Fibroblast of pulmonary artery (primary cell): ENCODE measurements around the gene TENM4.

Source experiments
- DNase-seq: peaks from one replicate; pipeline ENCODE4 v3.0.0-alpha.2; 2010; ENCODE audit warnings: low read depth
- H3K4me3 ChIP-seq: replicated peaks from 2 replicates; pipeline ENCODE4 v1.5.1; 2011; ENCODE audit warnings: low read depth, mild to moderate bottlenecking, control low read depth, low read length, moderate library complexity
- CTCF ChIP-seq: IDR thresholded peaks from 2 replicates; pipeline ENCODE4 v1.5.1; 2011; ENCODE audit warnings: mild to moderate bottlenecking, control low read depth, low read length, inconsistent platforms; ENCODE audit errors: missing control alignments

The TENM4 gene

DNA sequence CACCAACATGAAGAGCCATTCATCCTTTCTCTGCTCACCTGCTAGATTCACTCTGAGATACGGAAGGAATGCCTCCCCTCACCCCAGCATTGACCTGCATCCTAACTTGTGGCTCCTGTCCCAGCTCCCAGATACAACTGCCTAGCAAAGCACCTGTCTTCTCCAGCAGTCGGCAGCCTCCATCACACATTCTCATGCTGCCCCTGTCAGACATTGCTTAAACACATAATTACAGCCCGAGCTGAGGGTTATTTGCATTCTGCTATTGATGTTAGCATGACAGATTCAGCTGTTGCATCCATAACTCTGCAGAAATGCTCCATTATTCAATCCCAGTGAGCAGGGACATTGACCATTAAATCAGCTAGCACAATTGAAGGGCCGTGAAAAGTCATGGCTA is 681.8 kb downstream of the TENM4 start:
- no peak for TF ChIP-seq CTCF
- DNase-seq: no peak
- H3K4me3 ChIP-seq: no peak overlapping the region

DNA sequence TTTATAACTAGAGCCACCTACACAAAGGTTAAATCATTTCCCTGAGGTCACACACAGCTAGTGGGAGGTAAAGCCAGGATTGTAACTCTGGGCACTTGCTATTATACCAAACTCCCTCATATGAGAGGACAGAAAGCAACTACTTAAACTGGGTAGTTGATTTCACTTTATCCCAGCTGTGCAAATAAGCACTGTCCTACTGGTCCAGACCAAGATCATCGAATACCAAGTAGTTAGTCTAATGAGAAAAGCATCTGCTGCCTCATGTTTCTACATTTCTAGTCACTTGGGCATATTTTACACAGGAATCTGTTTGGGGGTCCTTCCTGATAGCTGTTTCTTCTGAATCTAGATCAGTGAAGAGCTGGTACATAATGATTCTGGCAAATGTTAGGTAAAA is 687.5 kb downstream of the TENM4 start:
- no peak for DNase-seq
- TF ChIP-seq CTCF: no peak
- H3K4me3 ChIP-seq: no peak overlapping the region

DNA sequence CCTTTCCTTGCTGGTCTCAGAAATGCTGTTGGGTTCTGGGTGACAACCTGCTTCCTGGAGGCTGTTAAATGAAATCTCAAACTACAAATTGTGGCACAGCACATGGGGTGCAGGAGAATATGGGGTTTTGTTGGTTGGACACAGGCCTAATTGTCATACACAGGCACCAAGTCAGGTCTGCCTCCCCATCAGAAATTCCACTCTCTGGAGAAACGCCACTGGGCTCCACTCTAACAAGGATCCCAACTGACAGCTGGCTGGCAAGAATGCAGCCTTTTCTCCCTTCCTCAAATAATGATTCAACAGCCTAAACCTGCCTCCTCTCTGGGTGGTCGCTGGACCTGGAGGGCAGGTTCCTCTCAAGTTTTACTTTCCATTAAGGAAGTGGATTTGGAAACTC is 688.3 kb downstream of the TENM4 start:
- no peak overlapping the region for H3K4me3 ChIP-seq
- TF ChIP-seq CTCF: no peak
- DNase-seq: no peak

DNA sequence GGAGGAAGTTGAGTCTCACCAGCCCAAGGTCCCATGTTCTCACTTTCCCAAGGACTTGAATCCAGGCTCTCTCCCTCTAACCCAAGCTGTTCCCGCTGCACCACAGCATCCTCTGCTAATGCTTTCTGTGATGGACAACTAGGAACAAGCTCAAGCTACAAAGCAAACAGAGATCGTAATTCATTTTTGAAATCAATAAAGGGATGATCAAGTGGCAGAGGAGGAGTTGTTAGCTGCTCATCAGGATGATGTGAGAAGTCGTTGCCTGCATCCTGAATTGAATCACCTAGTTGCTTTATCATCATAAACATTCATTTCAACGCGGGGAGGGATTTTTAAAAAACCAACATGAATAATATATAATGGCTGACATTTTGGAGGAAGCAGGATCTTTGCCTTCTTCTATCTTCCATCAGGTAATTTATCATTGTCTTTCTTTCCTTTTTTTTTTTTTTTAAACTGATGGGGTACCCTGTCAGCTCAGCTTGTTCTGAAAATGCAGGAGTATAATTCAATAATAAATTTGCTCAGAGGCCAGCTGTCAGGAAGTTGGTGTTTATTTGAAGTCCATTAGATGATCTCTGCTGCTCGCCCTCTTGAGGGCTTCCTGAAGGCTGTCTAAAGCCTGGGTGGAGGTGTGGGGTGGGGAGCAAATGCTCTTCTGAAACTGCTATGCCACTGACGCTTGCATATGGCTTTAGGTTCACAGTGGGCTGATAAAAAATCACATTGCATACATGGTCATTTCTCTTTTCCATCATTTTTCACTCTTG is 691.7 kb downstream of the TENM4 start:
- H3K4me3 ChIP-seq: no peak overlapping the region
- no peak for DNase-seq
- no peak for TF ChIP-seq CTCF

DNA sequence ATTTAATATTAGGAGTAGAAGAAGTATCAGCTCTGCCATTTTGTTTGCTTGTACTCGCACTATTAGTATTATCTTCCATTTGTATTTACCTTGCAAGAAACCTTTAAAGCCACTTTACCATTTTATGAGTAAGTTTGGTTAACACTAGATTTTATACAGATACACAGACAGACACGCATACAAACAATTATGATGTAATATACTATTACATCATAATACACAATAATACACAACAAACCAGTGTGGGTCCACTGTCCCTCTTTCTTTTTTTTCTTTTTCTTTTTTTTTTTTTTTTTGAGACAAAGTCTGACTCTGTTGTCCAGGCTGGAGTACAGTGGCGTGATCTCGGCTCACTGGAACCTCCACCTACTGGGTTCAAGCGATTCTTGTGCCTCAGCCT is 695.9 kb downstream of the TENM4 start:
- no peak for TF ChIP-seq CTCF
- H3K4me3 ChIP-seq: no peak overlapping the region
- no peak for DNase-seq

GRCh38 chr11:78744202-78744601 is 696.6 kb downstream of the TENM4 start:
- DNase-seq: no peak
- no peak overlapping the region for H3K4me3 ChIP-seq
- no peak for TF ChIP-seq CTCF

- DNase-seq: no peak
- no peak overlapping the region for H3K4me3 ChIP-seq
- no peak for TF ChIP-seq CTCF
Measured at GRCh38 chr11:78742430-78742829, 698.4 kb downstream of the TENM4 start.
